ENCODE data around the gene ZGLP1. TPM values are rescaled to one million over a fixed set of nuclear protein-coding genes. Genes with fewer than 3 reads are reported as not detected.

Gene ZGLP1
- total and polyA plus RNA-seq, 2 of the 13 experiments (the other 11 are each of a cell fraction or from before 2014, with no cell fraction given) = 2.4 to 3.0 TPM

DNA sequence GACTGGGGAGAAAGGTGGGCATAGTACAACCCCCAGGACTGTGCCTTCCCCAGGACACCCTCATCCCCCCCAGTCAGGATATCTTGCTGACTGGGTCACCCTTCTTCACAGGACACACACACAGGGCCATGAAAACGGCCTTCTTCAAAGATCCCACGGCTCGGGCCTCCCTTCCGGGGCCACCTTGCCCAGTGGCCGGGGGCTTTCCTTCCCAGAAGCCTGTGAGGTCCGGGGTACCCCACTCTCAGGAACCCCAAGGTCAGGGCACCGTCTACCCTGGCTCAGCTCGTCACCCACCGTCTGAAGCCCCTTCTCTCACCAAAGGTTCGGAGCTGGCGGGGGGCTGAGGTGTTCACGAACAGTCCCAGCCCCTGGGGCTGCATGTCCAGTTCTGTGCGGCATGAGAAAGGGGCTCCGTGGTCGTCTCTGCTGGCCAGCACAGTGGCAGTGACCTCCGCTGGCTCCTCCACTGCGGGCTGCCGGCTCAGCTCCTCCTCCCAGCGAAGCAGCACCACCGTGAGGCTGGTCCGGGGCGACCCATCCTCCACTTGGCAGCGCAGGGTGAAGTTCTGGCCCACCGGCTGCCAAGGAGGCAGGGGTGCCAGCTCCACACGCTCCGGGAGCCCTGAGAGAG lies 25.9 kb upstream of the ZGLP1 start (continued):
- no peak for TF ChIP-seq PAXIP1 (CRISPR knock-in tag; conservative IDR thresholded peaks at IDR 0.05)
- TF ChIP-seq SNRNP70 (IDR thresholded peaks at IDR 0.05; ENCODE audit: low read depth, low read length) = no peak
- TF ChIP-seq ZNF670 (CRISPR knock-in tag; IDR thresholded peaks at IDR 0.05; ENCODE audit: borderline replicate concordance) = no peak
- no peak for TF ChIP-seq NR2C2 (CRISPR knock-in tag; IDR thresholded peaks at IDR 0.05; ENCODE audit: borderline replicate concordance)
- TF ChIP-seq ZNF563 (CRISPR knock-in tag; IDR thresholded peaks at IDR 0.05) = no peak
- TF ChIP-seq MTA3 (CRISPR knock-in tag; IDR thresholded peaks at IDR 0.05) = no peak
- no peak for TF ChIP-seq ZNF44 (CRISPR knock-in tag; IDR thresholded peaks at IDR 0.05)
- no peak for TF ChIP-seq U2AF2 (IDR thresholded peaks at IDR 0.05; ENCODE audit: low read depth, low read length)
- no peak for TF ChIP-seq STAT5B (CRISPR knock-in tag; IDR thresholded peaks at IDR 0.05)
- TF ChIP-seq, protein P1, sequence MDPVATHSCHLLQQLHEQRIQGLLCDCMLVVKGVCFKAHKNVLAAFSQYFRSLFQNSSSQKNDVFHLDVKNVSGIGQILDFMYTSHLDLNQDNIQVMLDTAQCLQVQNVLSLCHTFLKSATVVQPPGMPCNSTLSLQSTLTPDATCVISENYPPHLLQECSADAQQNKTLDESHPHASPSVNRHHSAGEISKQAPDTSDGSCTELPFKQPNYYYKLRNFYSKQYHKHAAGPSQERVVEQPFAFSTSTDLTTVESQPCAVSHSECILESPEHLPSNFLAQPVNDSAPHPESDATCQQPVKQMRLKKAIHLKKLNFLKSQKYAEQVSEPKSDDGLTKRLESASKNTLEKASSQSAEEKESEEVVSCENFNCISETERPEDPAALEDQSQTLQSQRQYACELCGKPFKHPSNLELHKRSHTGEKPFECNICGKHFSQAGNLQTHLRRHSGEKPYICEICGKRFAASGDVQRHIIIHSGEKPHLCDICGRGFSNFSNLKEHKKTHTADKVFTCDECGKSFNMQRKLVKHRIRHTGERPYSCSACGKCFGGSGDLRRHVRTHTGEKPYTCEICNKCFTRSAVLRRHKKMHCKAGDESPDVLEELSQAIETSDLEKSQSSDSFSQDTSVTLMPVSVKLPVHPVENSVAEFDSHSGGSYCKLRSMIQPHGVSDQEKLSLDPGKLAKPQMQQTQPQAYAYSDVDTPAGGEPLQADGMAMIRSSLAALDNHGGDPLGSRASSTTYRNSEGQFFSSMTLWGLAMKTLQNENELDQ (CRISPR knock-in tag; IDR thresholded peaks at IDR 0.05; ENCODE audit: borderline replicate concordance) = no peak
- TF ChIP-seq POLR2A (IDR thresholded peaks at IDR 0.05; ENCODE audit: insufficient read depth in 1 of 2, low read depth in 2 of 2, low read length in 2 of 2) = no peak
- no peak for TF ChIP-seq MAFG (CRISPR knock-in tag; IDR thresholded peaks at IDR 0.05)
- 0 out of 2 replicates have a peak, but pooled peaks have one; percentile 23 for TF ChIP-seq ERF (CRISPR knock-in tag; IDR thresholded peaks at IDR 0.05)
- no peak for TF ChIP-seq ZFP36L1 (CRISPR knock-in tag; IDR thresholded peaks at IDR 0.05)
- TF ChIP-seq RAD51 (IDR thresholded peaks at IDR 0.05; ENCODE audit: borderline replicate concordance) = no peak
- no peak for TF ChIP-seq ZNF207 (IDR thresholded peaks at IDR 0.05; ENCODE audit: borderline replicate concordance)
- peak; percentile 51 for TF ChIP-seq STAG1 (CRISPR knock-in tag; IDR thresholded peaks at IDR 0.05)
- TF ChIP-seq ZNF343 (CRISPR knock-in tag; IDR thresholded peaks at IDR 0.05) = 0 out of 2 replicates have a peak, but pooled peaks have one; percentile 29
- TF ChIP-seq HINFP (CRISPR knock-in tag; IDR thresholded peaks at IDR 0.05; ENCODE audit: low read depth) = no peak
- TF ChIP-seq ATF2 (CRISPR knock-in tag; IDR thresholded peaks at IDR 0.05) = no peak
- TF ChIP-seq PPARG (CRISPR knock-in tag; conservative IDR thresholded peaks at IDR 0.05) = 0 out of 2 replicates have a peak, but pooled peaks have one; percentile 21
- no peak for TF ChIP-seq ETV6 (CRISPR knock-in tag; conservative IDR thresholded peaks at IDR 0.05)
- TF ChIP-seq HMG20A (CRISPR knock-in tag; IDR thresholded peaks at IDR 0.05; ENCODE audit: borderline replicate concordance) = no peak
- TF ChIP-seq CHCHD3 (CRISPR knock-in tag; IDR thresholded peaks at IDR 0.05) = no peak

All from HepG2 (cell line).